Amniotic stem cell (primary cell): ENCODE results near the gene POLH.

Source experiments
- DNase-seq: peaks from one replicate; lab custom pipeline; 2025; lab: John Stamatoyannopoulos, UW

Gene POLH

GRCh38 chr6:43606019-43606418, 30.0 kb downstream of the POLH start:
- no peak for DNase-seq

GRCh38 chr6:43608310-43608763, 32.4 kb downstream of the POLH start:
- DNase-seq = peak; percentile 73

GRCh38 chr6:43608807-43609206, 32.8 kb downstream of the POLH start:
- no peak for DNase-seq

GRCh38 chr6:43609402-43609801, 33.4 kb downstream of the POLH start:
- no peak for DNase-seq

GRCh38 chr6:43610431-43610830, 34.4 kb downstream of the POLH start:
- DNase-seq = no peak

- no peak for DNase-seq
These were observed 37.9 kb downstream of the POLH start for GRCh38 chr6:43613721-43614395.

GRCh38 chr6:43614396-43614730, 38.4 kb downstream of the POLH start:
- no peak for DNase-seq

GRCh38 chr6:43616725-43617472, 40.9 kb downstream of the POLH start:
- no peak for DNase-seq

GRCh38 chr6:43621078-43621835, 45.3 kb downstream of the POLH start:
- no peak for DNase-seq

GRCh38 chr6:43621836-43622180, 45.8 kb downstream of the POLH start:
- no peak for DNase-seq

GRCh38 chr6:43622541-43622940, 46.6 kb downstream of the POLH start:
- no peak for DNase-seq

- no peak for DNase-seq
These were observed 48.1 kb downstream of the POLH start for GRCh38 chr6:43623880-43624785.

- DNase-seq = no peak
These were observed 48.9 kb downstream of the POLH start for GRCh38 chr6:43624786-43625288.

- no peak for DNase-seq
These were observed 49.5 kb downstream of the POLH start for GRCh38 chr6:43625393-43625992.

- peak; percentile 96 for DNase-seq
These were observed 51.2 kb downstream of the POLH start for GRCh38 chr6:43627008-43627825.

GRCh38 chr6:43628393-43629103, 52.6 kb downstream of the POLH start:
- no peak for DNase-seq

GRCh38 chr6:43629104-43629504, 53.1 kb downstream of the POLH start, which contains the start of gene GTPBP2:
GTPBP2 (minus strand) TSS chr6:43629264; CDS start chr6:43629162, 102 bp downstream.
- DNase-seq = peak; percentile 98

GRCh38 chr6:43629505-43630300, 53.7 kb downstream of the POLH start:
- peak; percentile 92 for DNase-seq
